K562 (cell line): ENCODE measurements around the gene SOX6. TPM values are rescaled to one million over a fixed set of nuclear protein-coding genes. Genes with fewer than 3 reads are reported as not detected.

ENCODE experiments used
- CC2D1A ChIP-seq: fragments of 450-650 bp; IDR thresholded peaks from 2 replicates; pipeline ENCODE4 v1.6.1; 2017; ENCODE audit warnings: mild to moderate bottlenecking
- CEBPZ ChIP-seq: fragments of 150-350 bp; IDR thresholded peaks from 2 replicates; pipeline ENCODE4 v1.6.1; 2014; ENCODE audit warnings: low read depth, mild to moderate bottlenecking, low read length, borderline replicate concordance
- ETV5 ChIP-seq: sonication (generic); formaldehyde crosslinking; IDR thresholded peaks from 2 replicates; pipeline ENCODE4 v1.4.0; 2020; ENCODE audit warnings: low read depth, mild to moderate bottlenecking, missing genetic modification reagents
- FOXJ3 ChIP-seq: sonication (generic); formaldehyde crosslinking; IDR thresholded peaks from 2 replicates; pipeline ENCODE4 v1.4.0; 2020; ENCODE audit warnings: mild to moderate bottlenecking, missing genetic modification reagents
- GMEB1 ChIP-seq: fragments of 250-450 bp; sonication (Bioruptor Pico); IDR thresholded peaks from 2 replicates; pipeline ENCODE4 v1.4.0; 2020; ENCODE audit warnings: mild to moderate bottlenecking
- MBD1 ChIP-seq: fragments of 250-450 bp; sonication (Bioruptor Pico); IDR thresholded peaks from 2 replicates; pipeline ENCODE4 v1.8.0; 2022; ENCODE audit warnings: inconsistent platforms
- MLX ChIP-seq, 2 experiments: fragments of 450-650 bp in 1 of 2; sonication (generic) in 1 of 2; formaldehyde crosslinking; conservative IDR thresholded peaks; 2 replicates each; pipeline versions ENCODE4 v1.4.0 to v1.8.1; 2020 to 2022; ENCODE audit warnings: mild to moderate bottlenecking in 1 of 2, missing genetic modification reagents in 1 of 2
- OTX1 ChIP-seq: fragments of 450-650 bp; formaldehyde crosslinking; IDR thresholded peaks from 2 replicates; pipeline ENCODE4 v1.4.0; 2022; ENCODE audit warnings: mild to moderate bottlenecking
- POLR2AphosphoS2 ChIP-seq: IDR thresholded peaks from 2 replicates; pipeline ENCODE4 v1.6.1; 2012; ENCODE audit warnings: low read length, improper control_type of control experiment
- RBM39 ChIP-seq: fragments of 200-400 bp; formaldehyde crosslinking; optimal IDR thresholded peaks from 2 replicates; pipeline ENCODE3; 2018; ENCODE audit warnings: low read depth, low read length
- SRSF1 ChIP-seq: fragments of 200-400 bp; formaldehyde crosslinking; IDR thresholded peaks from 2 replicates; pipeline ENCODE4 v1.6.1; 2017; ENCODE audit warnings: mild to moderate bottlenecking, low read depth, low read length, moderate library complexity
- TSC22D4 ChIP-seq: fragments of 450-650 bp; IDR thresholded peaks from 2 replicates; pipeline ENCODE4 v1.6.1; 2016; ENCODE audit warnings: missing genetic modification characterization, missing biosample characterization, control low read depth
- ZNF609 ChIP-seq: sonication (generic); formaldehyde crosslinking; IDR thresholded peaks from 2 replicates; pipeline ENCODE4 v1.8.1; 2023; ENCODE audit warnings: missing genetic modification reagents, mild to moderate bottlenecking, borderline replicate concordance
- polyA plus RNA-seq, 8 experiments: library from polyadenylated mRNA; depleted of rRNA in 4 of 8; stranded (reverse) in 5 of 8; unstranded in 3 of 8; fragments of >200 nt; fragmentation: Nextera tagmentation in 2 of 8; fragmentation: Illumina TruSeq in 1 of 8; extraction: Ambion mirVana in 2 of 8; extraction: Trizol in 1 of 8; gene quantifications; 2 replicates each; pipeline versions ENCODE4 v1.2.1 to v1.2.3, GENCODE V29; 2011 to 2014; ENCODE audit warnings: inconsistent platforms in 1 of 8, missing spikeins in 1 of 8
- total RNA-seq, 7 experiments: library from RNA; depleted of rRNA in 6 of 7; stranded (reverse); fragments of >200 nt in 6 of 7; fragmentation: Illumina TruSeq in 2 of 7; extraction: Trizol in 2 of 7; gene quantifications; 2 replicates each; pipeline versions ENCODE4 v1.2.1 to v1.2.3, GENCODE V29; 2011 to 2021; ENCODE audit warnings: low replicate concordance in 1 of 7

Gene SOX6
- total and polyA plus RNA-seq, 9 of the 15 experiments (the other 6 are each of a cell fraction or from before 2014, with no cell fraction given) = 0.89 to 8.7 (median 5.7) TPM

GRCh38 chr11:16337421-16338213 is 18.7 kb downstream of the SOX6 start (continued):
- TF ChIP-seq ZNF609 (CRISPR knock-in tag) (no peak), POLR2AphosphoS2 (no peak), CC2D1A (peak; percentile 91), ETV5 (CRISPR knock-in tag) (no peak; the same call in 1 of the 2 replicates), FOXJ3 (CRISPR knock-in tag) (no peak), SRSF1 (no peak), TSC22D4 (tag) (no peak), RBM39 (no peak), MLX (CRISPR knock-in tag; conservative IDR thresholded peaks at IDR 0.05) (no peak), OTX1 (CRISPR knock-in tag) (no peak), GMEB1 (CRISPR knock-in tag) (peak; percentile 23; the same call in 1 of the 2 replicates), CEBPZ (no peak), MBD1 (CRISPR knock-in tag) (no peak)
